ENCODE data around the gene HEPACAM2.

The HEPACAM2 gene

GRCh38 chr7:93211228-93211818, 14.9 kb downstream of the HEPACAM2 start:
- no peak overlapping the region for H3K4me3 ChIP-seq (ENCODE audit: control insufficient read depth, low read depth, low read length)
- TF ChIP-seq, protein P1, sequence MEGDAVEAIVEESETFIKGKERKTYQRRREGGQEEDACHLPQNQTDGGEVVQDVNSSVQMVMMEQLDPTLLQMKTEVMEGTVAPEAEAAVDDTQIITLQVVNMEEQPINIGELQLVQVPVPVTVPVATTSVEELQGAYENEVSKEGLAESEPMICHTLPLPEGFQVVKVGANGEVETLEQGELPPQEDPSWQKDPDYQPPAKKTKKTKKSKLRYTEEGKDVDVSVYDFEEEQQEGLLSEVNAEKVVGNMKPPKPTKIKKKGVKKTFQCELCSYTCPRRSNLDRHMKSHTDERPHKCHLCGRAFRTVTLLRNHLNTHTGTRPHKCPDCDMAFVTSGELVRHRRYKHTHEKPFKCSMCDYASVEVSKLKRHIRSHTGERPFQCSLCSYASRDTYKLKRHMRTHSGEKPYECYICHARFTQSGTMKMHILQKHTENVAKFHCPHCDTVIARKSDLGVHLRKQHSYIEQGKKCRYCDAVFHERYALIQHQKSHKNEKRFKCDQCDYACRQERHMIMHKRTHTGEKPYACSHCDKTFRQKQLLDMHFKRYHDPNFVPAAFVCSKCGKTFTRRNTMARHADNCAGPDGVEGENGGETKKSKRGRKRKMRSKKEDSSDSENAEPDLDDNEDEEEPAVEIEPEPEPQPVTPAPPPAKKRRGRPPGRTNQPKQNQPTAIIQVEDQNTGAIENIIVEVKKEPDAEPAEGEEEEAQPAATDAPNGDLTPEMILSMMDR (IDR thresholded peaks at IDR 0.05; ENCODE audit: control insufficient read depth, insufficient read depth, low read depth, low read length, missing control alignments) = no peak
- DNase-seq (ENCODE audit: low read depth) = no peak

DNA sequence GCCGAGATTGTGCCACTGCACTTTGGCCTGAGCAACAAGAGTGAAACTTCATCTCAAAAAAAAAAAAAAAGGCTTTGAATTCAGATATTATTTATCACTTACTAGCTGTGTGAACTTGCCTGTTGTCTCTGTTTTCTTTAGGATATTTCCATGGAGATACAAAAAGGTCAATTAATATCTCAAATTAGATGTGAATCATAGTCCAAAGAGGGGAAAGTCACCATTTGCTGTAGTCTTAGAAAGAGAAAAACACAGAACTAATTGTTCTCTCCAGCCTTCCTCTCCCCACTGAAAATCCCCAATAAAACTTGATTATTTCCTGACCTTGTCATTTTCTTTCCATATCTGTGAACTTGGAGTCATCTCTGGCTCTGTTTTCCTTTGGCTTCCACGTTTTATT, 21.2 kb downstream of the HEPACAM2 start:
- no peak overlapping the region for H3K4me3 ChIP-seq (ENCODE audit: control insufficient read depth, low read depth, low read length)
- DNase-seq (ENCODE audit: low read depth) = no peak
- TF ChIP-seq, protein P1 (IDR thresholded peaks at IDR 0.05; ENCODE audit: control insufficient read depth, insufficient read depth, low read depth, low read length, missing control alignments) = no peak

DNA sequence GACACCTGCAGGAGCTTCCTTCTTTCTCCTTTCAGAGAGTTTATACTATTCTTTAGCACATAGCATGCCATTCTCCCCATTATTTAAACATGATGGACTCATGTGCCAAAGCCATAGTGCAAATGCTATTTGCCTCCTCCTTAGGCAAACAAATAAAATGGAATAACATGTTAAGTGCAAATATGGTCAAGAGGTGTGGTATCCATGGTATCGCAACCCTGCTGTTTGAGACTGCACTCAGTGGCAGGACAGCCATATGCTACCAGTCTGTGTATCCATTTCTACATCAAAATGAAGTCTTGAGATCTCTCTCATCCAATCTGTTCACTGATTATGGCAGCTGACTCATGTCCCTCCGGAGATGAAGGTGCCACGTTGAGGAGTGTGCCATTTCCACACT, 22.8 kb downstream of the HEPACAM2 start:
- no peak overlapping the region for H3K4me3 ChIP-seq (ENCODE audit: control insufficient read depth, low read depth, low read length)
- TF ChIP-seq, protein P1 (IDR thresholded peaks at IDR 0.05; ENCODE audit: control insufficient read depth, insufficient read depth, low read depth, low read length, missing control alignments) = no peak
- DNase-seq (ENCODE audit: low read depth) = no peak

GRCh38 chr7:93202594-93203250, 23.5 kb downstream of the HEPACAM2 start:
- H3K4me3 ChIP-seq (ENCODE audit: control insufficient read depth, low read depth, low read length) = no peak overlapping the region
- no peak for DNase-seq (ENCODE audit: low read depth)
- TF ChIP-seq, protein P1 (IDR thresholded peaks at IDR 0.05; ENCODE audit: control insufficient read depth, insufficient read depth, low read depth, low read length, missing control alignments) = no peak

DNA sequence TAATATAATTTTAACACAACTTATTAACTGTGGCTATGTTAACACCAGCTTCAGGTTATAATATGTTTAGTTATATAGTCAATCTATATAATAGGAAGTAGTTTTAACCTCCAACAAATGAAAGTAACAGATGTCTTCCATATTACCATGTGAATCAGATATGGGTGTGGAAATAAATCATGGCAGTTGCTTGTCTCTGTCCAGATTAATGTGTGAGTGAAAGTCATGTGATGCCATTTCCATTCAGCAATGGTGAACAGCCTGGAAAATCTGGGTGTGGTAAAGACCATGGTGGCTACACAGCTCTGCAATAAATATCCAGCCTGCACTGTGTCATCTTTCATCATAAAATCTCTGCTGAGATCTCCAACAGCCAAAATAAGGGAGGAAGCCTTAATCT, 27.8 kb downstream of the HEPACAM2 start:
- no peak overlapping the region for H3K4me3 ChIP-seq (ENCODE audit: control insufficient read depth, low read depth, low read length)
- TF ChIP-seq, protein P1 (IDR thresholded peaks at IDR 0.05; ENCODE audit: control insufficient read depth, insufficient read depth, low read depth, low read length, missing control alignments) = no peak
- DNase-seq (ENCODE audit: low read depth) = no peak

DNA sequence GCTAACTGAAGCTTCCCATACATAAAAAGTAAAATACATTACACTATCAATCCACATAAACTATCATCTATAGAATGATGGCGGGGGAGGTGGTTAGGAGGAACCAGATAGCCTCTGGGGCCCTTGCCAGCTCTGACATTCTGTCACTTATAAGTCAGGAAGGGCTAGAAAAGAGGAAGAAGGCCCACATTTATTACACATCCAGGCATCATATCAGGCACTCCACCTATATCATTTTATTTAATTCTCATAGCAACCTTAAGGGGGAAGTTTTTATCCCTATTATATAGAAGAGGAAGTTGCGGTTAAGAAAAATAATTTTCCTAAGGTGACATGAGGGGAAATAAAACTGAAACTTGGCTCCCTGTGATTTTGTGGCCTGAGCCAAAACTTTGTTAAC, 29.9 kb downstream of the HEPACAM2 start:
- no peak overlapping the region for H3K4me3 ChIP-seq (ENCODE audit: control insufficient read depth, low read depth, low read length)
- DNase-seq (ENCODE audit: low read depth) = no peak
- TF ChIP-seq, protein P1 (IDR thresholded peaks at IDR 0.05; ENCODE audit: control insufficient read depth, insufficient read depth, low read depth, low read length, missing control alignments) = no peak
